ENCODE data around the gene PHB1. TPM values are rescaled to one million over a fixed set of nuclear protein-coding genes. Genes with fewer than 3 reads are reported as not detected.
A peak's percentile ranks its signal among the peaks of the same experiment; 100 is the strongest.
"Not testable (repeated sequence)": the region's sequence is repeated elsewhere in the genome, so short reads cannot be mapped to it uniquely, and the experiment has no call there.

Gene PHB1
- total RNA-seq, 1 experiment from 2014 or later: 268 TPM

- DNase-seq (ENCODE audit: low spot score): no peak
- in situ Hi-C loops (cut with HindIII; ENCODE audit: low sequenced_read_pairs): no loop called here
Observed at GRCh38 chr17:49414271-49414621, 436 bp downstream of the PHB1 start.

GRCh38 chr17:49409066-49409465, 5.6 kb downstream of the PHB1 start:
- no peak for DNase-seq (ENCODE audit: low spot score)
- in situ Hi-C loops (cut with HindIII; ENCODE audit: low sequenced_read_pairs): no loop called here

DNA sequence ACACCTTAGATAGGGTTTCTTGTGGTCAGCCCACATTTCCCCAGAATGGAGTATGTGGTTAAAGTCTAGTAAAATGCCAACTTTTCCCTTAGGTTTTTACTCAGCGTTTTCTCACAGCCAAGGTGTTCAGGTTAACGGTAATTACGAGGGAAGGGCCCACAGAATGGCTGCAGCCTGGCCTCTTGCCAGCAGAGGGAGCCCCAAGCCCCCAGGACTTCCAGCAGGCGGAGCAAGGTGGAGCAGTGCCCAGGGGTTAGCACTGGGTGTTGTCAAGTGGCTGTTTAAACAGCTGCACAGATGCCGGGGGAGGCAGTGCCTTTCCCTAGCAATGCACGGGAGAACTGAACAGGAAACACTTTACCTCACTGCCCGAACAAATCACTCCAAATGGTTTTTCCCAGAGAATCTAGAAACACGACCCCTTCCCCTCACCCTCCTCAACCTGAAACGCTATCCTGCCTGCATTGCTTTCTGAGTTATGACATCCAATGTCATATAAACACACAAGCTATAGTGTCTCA, 6.6 kb downstream of the PHB1 start:
- peak; percentile 59 for DNase-seq (ENCODE audit: low spot score)
- in situ Hi-C loops (cut with HindIII; ENCODE audit: low sequenced_read_pairs): no loop called here

DNA sequence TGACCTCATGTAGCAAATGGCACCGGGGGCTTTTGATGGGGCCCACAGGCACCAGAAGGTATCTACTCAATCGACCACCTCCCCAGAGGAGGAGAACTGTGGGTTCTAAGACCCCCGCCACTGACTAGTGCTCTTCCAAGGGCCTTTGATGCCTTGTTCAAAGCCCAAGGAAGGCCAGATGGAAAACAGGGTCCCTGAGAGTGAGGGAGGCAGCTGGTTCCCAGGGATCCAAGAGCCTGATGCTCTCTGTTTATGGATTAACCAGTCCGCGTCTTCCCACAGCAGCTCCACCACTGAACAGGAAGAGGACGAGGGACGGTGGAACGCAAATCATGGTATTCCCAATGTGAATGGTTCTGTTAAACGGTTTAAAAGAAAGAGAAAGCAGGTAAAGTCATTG, 7.6 kb downstream of the PHB1 start:
- in situ Hi-C loops (cut with HindIII; ENCODE audit: low sequenced_read_pairs): no loop called here
- DNase-seq (ENCODE audit: low spot score): no peak

DNA sequence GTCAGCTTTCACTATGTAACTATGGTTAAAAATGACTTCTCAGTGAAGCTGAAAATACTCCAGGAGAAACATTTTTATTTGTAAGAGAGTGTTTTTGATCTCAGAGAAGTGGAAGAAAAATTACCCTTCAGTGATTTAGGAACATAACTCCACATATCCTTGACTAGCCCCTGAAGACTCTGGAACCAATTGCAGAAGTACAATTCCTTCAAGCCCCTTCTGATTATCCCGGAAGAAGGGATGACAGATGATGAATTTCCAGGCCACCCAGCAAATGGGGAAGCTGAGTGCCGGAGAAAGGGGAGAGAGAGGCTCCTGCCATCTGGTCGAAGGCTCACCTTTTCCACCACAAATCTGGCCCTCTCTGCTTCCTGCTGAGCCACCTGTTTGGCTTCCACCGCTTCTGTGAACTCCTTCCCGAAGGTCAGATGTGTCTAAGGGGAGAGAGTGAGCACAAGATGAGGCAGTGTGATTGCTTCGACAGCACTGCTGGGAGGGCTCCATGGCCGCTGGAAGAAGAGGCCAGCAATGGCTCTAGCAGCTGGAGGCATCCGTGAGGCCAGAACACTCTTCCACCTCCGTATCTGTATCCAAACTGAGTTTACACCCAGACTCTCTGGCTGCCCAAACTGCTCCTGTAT, 8.1 kb downstream of the PHB1 start:
- peak; percentile 43 for DNase-seq (ENCODE audit: low spot score)
- in situ Hi-C loops (cut with HindIII; ENCODE audit: low sequenced_read_pairs): no loop called here

GRCh38 chr17:49404906-49405305, 9.8 kb downstream of the PHB1 start:
- DNase-seq (ENCODE audit: low spot score): no peak
- in situ Hi-C loops (cut with HindIII; ENCODE audit: low sequenced_read_pairs): no loop called here

GRCh38 chr17:49404361-49404760, 10.3 kb downstream of the PHB1 start:
- in situ Hi-C loops (cut with HindIII; ENCODE audit: low sequenced_read_pairs): no loop called here
- no peak for DNase-seq (ENCODE audit: low spot score)

GRCh38 chr17:49403514-49404289, 11.0 kb downstream of the PHB1 start:
- in situ Hi-C loops (cut with HindIII; ENCODE audit: low sequenced_read_pairs): no loop called here

GRCh38 chr17:49402706-49403105, 12.0 kb downstream of the PHB1 start:
- in situ Hi-C loops (cut with HindIII; ENCODE audit: low sequenced_read_pairs): no loop called here
- DNase-seq (ENCODE audit: low spot score): no peak

More at GRCh38 chr17:49403514-49404289, 11.0 kb downstream of the PHB1 start:
- DNase-seq (ENCODE audit: low spot score): no peak

DNA sequence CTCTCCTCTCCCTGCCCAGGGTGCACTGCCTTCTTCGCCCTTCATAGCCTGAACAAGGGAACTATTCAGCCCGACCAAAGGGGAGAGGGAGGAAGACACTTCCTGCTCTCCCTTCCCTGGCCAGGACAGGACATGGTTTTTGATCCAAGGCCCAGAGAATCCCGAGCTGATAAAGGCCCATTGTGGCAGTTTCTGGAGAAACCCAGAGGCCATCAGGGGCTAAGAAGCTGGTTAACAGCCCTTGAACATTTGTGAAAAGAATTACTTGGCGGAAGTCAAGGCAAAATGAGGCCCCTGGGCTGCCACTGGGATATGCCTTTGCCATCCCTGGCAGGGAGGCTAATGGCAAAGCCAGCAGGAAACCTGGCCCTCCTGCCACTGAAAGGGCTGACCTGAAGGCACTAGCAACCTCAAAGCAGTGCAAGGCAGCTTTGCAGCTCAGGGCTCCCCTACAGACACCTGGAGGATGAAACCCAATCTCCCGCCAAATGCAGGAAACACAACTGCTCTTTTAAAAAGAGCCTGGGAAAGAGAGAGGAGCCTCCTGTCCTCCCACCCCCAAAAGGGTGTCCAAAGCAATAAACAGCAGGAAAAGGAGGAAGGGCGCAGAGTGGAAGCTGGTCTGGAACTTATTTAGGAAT, 12.6 kb downstream of the PHB1 start:
- in situ Hi-C loops (cut with HindIII; ENCODE audit: low sequenced_read_pairs): no loop called here
- no peak for DNase-seq (ENCODE audit: low spot score)

- no peak for DNase-seq (ENCODE audit: low spot score)
- in situ Hi-C loops (cut with HindIII; ENCODE audit: low sequenced_read_pairs): no loop called here
Observed at GRCh38 chr17:49399995-49400394, 14.7 kb downstream of the PHB1 start.

GRCh38 chr17:49397586-49397985, 17.1 kb downstream of the PHB1 start:
- in situ Hi-C loops (cut with HindIII; ENCODE audit: low sequenced_read_pairs): no loop called here
- no peak for DNase-seq (ENCODE audit: low spot score)

- no peak for DNase-seq (ENCODE audit: low spot score)
- in situ Hi-C loops (cut with HindIII; ENCODE audit: low sequenced_read_pairs): no loop called here
Observed at GRCh38 chr17:49393491-49394255, 21.0 kb downstream of the PHB1 start.

DNA sequence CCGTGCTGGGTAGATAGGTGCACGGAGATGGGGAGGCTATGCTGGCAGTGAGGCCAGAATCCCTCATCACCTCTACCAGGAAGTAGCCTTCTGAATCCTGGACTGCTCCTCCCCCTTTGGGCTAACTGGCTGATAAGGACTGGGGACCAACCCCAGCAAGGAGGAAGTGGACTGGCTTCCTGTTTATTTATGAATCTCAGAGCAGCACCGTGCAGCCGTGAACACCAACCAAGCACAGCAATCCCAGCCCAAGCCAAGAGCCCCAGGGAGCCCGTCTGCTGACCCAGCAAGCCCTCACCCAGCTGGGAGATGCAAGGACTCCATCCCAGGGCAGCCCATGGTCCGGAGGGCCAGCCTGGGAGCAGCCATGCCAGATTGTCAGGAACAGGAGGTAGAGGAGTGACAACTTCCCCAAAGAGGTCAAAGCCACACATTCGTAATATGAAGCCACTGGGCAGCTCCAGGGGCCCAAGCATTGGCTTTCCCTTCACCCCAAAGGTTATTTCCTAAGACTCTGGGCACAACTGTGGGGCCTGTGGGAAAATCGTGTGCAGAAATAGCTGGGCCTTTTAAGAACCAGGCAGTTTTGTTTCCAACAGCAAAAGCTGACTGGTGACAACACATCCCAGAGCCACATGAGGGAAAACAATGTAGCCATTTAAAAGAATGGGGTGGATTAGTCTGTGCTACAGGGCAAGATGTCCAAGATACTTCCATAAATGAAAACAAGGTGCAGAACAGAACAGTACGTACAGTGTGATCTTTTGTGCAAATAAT, 23.9 kb downstream of the PHB1 start:
- in situ Hi-C loops (cut with HindIII; ENCODE audit: low sequenced_read_pairs): no loop called here
- DNase-seq (ENCODE audit: low spot score): no peak

GRCh38 chr17:49389514-49390347, 25.0 kb downstream of the PHB1 start:
- DNase-seq (ENCODE audit: low spot score); in situ Hi-C loops (cut with HindIII; ENCODE audit: low sequenced_read_pairs): not testable (repeated sequence)

- in situ Hi-C loops (cut with HindIII; ENCODE audit: low sequenced_read_pairs): no loop called here
Observed at GRCh38 chr17:49388692-49389513, 25.8 kb downstream of the PHB1 start.

GRCh38 chr17:49388290-49388640, 26.4 kb downstream of the PHB1 start:
- in situ Hi-C loops (cut with HindIII; ENCODE audit: low sequenced_read_pairs): no loop called here

More at GRCh38 chr17:49388692-49389513, 25.8 kb downstream of the PHB1 start:
- no peak for DNase-seq (ENCODE audit: low spot score)

More at GRCh38 chr17:49388290-49388640, 26.4 kb downstream of the PHB1 start:
- no peak for DNase-seq (ENCODE audit: low spot score)

All from G401 (cell line).